ENCODE measurements around the gene DDR2.

GRCh38 chr1:162679298-162679697, 47.0 kb downstream of the DDR2 start:
- no peak for TF ChIP-seq CTCF (IDR thresholded peaks at IDR 0.05; ENCODE audit: poor library complexity, severe bottlenecking)
- TF ChIP-seq TAF1 (IDR thresholded peaks at IDR 0.05; ENCODE audit: low read depth): no peak
- TF ChIP-seq RAD21 (conservative IDR thresholded peaks at IDR 0.05): no peak
- TF ChIP-seq EZH2 (IDR thresholded peaks at IDR 0.05; ENCODE audit: borderline replicate concordance, insufficient read depth, low read length, poor library complexity, severe bottlenecking): no peak
- no peak for TF ChIP-seq REST (IDR thresholded peaks at IDR 0.05; ENCODE audit: borderline replicate concordance)
